Chondrocyte (in vitro differentiated cells): ENCODE results near the gene PSIP1. TPM values are rescaled to one million over a fixed set of nuclear protein-coding genes. Genes with fewer than 3 reads are reported as not detected.
"Not testable (repeated sequence)": the region's sequence is repeated elsewhere in the genome, so short reads cannot be mapped to it uniquely, and the experiment has no call there.

Experiments used
- DNase-seq: peaks from one replicate; pipeline ENCODE4 v3.0.0; 2021; ENCODE audit warnings: mixed read lengths, low spot score
- H3K27ac Mint-ChIP-seq: one replicate; pipeline ENCODE4 v1.8.0; 2021; ENCODE audit warnings: mild to moderate bottlenecking, moderate library complexity, mixed read lengths; ENCODE audit not compliant: unreplicated experiment
- H3K27me3 Mint-ChIP-seq: 2 replicates; pipeline ENCODE4 v1.8.0; 2021; ENCODE audit warnings: low read depth, mixed read lengths
- H3K36me3 Mint-ChIP-seq: 2 replicates; pipeline ENCODE4 v1.8.0; 2021; ENCODE audit warnings: low read depth, mixed read lengths
- H3K4me1 Mint-ChIP-seq: 2 replicates; pipeline ENCODE4 v1.8.0; 2021; ENCODE audit warnings: low read depth, mild to moderate bottlenecking, mixed read lengths
- H3K4me3 Mint-ChIP-seq: one replicate; pipeline ENCODE4 v1.8.0; 2021; ENCODE audit warnings: mild to moderate bottlenecking, moderate library complexity, mixed read lengths; ENCODE audit not compliant: unreplicated experiment
- H3K9me3 Mint-ChIP-seq: 2 replicates; pipeline ENCODE4 v1.8.0; 2021; ENCODE audit warnings: low read depth, mixed read lengths
- total RNA-seq: library from RNA; stranded (reverse); gene quantifications from 3 replicates; pipeline ENCODE4 v1.2.1, GENCODE V29; 2021
- TF ChIP-seq, protein P1 (sequence below): fragments of 200-600 bp; sonication (generic); IDR thresholded peaks from 2 replicates; pipeline ENCODE4 v1.5.0; 2021; ENCODE audit warnings: antibody characterized with exemption, mild to moderate bottlenecking, moderate library complexity

The PSIP1 gene
- total RNA-seq, 1 donor from 2014 or later = 40.3 TPM

DNA sequence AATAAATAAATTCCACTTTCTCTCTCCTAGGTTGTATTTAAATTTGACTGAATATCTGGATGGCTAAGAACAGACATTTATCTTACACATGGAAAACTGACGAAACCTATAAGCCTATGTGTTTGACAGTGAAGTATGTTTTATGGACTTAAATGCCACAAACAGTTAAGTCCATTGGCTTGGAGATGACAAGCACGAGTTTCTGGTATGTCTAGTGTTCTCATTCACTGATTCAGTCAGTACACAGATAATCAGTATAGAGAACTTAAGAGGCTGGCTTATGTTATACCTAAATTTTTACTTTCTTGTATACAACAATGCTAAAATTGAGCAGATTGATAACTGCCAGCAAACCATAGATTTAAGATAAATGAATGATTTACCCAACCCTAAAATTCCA is 49.2 kb downstream of the PSIP1 start:
- Mint-ChIP-seq H3K27ac (no peak overlapping the region), H3K27me3 (no peaks in the 10 kb centered on the region), H3K4me1 (no peaks in the 10 kb centered on the region), H3K9me3 (no peaks in the 10 kb centered on the region), H3K36me3 (peaks cover 41% of the 10 kb centered on the region), H3K4me3 (no peak overlapping the region)
- no peak for DNase-seq
- TF ChIP-seq, protein P1, sequence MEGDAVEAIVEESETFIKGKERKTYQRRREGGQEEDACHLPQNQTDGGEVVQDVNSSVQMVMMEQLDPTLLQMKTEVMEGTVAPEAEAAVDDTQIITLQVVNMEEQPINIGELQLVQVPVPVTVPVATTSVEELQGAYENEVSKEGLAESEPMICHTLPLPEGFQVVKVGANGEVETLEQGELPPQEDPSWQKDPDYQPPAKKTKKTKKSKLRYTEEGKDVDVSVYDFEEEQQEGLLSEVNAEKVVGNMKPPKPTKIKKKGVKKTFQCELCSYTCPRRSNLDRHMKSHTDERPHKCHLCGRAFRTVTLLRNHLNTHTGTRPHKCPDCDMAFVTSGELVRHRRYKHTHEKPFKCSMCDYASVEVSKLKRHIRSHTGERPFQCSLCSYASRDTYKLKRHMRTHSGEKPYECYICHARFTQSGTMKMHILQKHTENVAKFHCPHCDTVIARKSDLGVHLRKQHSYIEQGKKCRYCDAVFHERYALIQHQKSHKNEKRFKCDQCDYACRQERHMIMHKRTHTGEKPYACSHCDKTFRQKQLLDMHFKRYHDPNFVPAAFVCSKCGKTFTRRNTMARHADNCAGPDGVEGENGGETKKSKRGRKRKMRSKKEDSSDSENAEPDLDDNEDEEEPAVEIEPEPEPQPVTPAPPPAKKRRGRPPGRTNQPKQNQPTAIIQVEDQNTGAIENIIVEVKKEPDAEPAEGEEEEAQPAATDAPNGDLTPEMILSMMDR = no peak

DNA sequence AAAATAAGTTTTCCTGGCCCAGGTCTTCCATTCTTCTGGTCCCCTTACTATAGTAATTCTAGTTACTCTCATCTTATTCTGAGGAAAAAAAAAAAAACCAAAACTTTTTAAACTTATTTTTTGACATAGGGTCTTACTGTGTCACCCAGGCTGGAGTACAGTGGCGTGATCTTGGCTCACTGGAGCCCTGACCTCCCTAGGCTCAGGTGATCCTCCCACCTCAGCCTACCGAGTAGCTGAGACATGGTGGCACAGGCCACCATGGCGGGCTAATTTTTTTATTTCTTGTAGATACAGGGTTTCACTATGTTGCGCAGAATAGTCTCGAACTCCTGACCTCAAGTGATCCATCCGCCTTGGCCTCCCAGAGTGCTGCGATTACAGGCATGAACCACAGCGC is 49.7 kb downstream of the PSIP1 start:
- H3K27ac Mint-ChIP-seq = no peak overlapping the region
- H3K36me3 Mint-ChIP-seq = peaks cover 40% of the 10 kb centered on the region
- no peak overlapping the region for H3K4me3 Mint-ChIP-seq
- H3K4me1 Mint-ChIP-seq = no peaks in the 10 kb centered on the region
- no peaks in the 10 kb centered on the region for H3K9me3 Mint-ChIP-seq
- no peaks in the 10 kb centered on the region for H3K27me3 Mint-ChIP-seq
- TF ChIP-seq, protein P1 = no peak
- DNase-seq = no peak

DNA sequence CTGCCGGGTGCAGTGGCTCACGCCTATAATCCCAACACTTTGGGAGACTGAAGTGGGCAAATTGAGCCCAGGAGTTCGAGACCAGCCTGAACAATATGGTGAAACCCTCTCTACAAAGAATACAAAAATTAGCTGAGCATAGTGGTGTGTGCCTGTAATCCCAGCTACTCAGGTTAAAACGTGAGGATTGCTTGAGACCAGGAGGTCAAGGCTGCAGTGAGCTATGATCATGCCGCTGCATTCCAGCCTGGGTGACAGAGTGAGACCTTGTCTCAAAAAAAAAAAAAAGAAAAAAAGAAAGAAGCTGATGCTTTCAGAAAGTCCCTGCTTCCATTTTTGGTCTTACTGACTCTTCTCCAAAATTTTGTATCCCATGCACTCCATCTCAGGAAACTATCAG is 56.8 kb downstream of the PSIP1 start:
- Mint-ChIP-seq H3K9me3 (no peaks in the 10 kb centered on the region), H3K4me1 (no peaks in the 10 kb centered on the region), H3K27me3 (no peaks in the 10 kb centered on the region), H3K27ac (no peak overlapping the region), H3K36me3 (peaks cover 32% of the 10 kb centered on the region), H3K4me3 (no peak overlapping the region)
- TF ChIP-seq, protein P1 = no peak
- no peak for DNase-seq

DNA sequence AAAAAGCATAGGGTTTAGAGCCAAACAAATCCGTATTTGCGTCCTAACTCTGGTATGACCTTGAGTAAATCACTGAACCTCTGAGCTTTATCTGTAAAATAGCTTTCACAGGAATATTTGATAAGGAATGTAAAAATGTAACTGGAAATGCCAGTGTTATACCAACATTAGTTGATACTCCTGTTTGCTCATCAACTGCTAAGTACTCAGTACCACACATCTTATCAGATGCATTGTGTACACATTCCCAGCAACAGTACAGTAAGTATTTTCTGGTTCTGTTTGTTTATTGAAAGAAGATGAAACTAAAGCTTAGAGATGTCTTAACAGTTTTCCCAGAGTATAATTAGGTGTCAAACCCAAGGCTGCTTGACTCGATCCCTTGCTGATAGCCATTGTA is 66.6 kb downstream of the PSIP1 start:
- no peak for DNase-seq
- Mint-ChIP-seq H3K27ac (no peak overlapping the region), H3K9me3 (no peaks in the 10 kb centered on the region), H3K4me3 (no peak overlapping the region), H3K4me1 (peaks cover 7% of the 10 kb centered on the region), H3K36me3 (peaks cover 45% of the 10 kb centered on the region), H3K27me3 (no peaks in the 10 kb centered on the region)
- TF ChIP-seq, protein P1 = no peak

DNA sequence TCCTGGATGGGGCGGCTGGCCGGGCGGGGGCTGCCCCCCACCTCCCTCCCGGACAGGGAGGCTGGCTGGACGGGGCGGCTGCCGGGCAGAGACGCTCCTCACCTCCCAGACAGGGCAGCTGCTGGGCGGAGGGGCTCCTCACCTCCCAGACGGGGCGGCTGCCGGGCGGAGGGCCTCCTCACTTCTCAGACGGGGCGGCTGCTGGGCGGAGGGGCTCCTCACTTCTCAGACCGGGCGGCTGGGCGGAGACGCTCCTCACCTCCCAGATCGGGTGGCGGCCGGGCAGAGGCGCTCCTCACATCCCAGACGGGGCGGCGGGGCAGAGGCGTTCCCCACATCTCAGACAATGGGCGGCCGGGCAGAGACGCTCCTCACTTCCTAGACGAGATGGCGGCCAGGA is 68.5 kb downstream of the PSIP1 start:
- H3K27ac Mint-ChIP-seq, H3K4me3 Mint-ChIP-seq, H3K9me3 Mint-ChIP-seq, DNase-seq, H3K27me3 Mint-ChIP-seq: not testable (repeated sequence)
- Mint-ChIP-seq H3K4me1 (peaks cover 22% of the 10 kb centered on the region), H3K36me3 (peaks cover 35% of the 10 kb centered on the region)

DNA sequence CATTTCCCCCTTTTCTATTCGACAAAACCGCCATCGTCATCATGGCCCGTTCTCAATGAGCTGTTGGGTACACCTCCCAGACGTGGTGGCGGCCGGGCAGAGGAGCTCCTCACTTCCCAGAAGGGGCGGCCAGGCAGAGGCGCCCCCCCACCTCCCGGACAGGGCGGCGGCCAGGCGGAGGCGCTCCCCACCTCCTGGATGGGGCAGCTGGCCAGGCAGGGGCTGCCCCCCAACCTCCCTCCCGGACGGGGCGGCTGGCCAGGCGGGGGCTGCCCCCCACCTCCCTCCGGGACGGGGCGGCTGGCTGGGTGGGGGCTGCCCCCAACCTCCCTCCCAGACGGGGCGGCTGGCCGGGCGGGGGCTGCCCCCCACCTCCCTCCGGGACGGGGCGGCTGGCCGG is 68.9 kb downstream of the PSIP1 start:
- H3K27me3 Mint-ChIP-seq, H3K27ac Mint-ChIP-seq, H3K4me3 Mint-ChIP-seq, H3K9me3 Mint-ChIP-seq, DNase-seq: not testable (repeated sequence)
- peaks cover 22% of the 10 kb centered on the region for H3K4me1 Mint-ChIP-seq
- peaks cover 34% of the 10 kb centered on the region for H3K36me3 Mint-ChIP-seq
